Lung (tissue), 12 donors: ENCODE data around the gene KRT73. TPM values are rescaled to one million over a fixed set of nuclear protein-coding genes. Genes with fewer than 3 reads are reported as not detected.

Source experiments
- ATAC-seq: fragments of 200-7000 bp; cut with Tn5 transposase; one replicate; pipeline ENCODE4 v1.9.1; 2020; ENCODE audit warnings: moderate number of reproducible peaks; ENCODE audit not compliant: insufficient read depth, low FRiP score
- DNase-seq, 3 donors: peaks; one replicate each; pipeline ENCODE4 v3.0.0-alpha.2; 2013 to 2017
- H3K27ac ChIP-seq, 2 donors: one replicate each; pipeline ENCODE4 v1.5.1; 2013; ENCODE audit warnings: mild to moderate bottlenecking in 2 of 2, moderate library complexity in 2 of 2, control low read depth in 1 of 2, inconsistent platforms in 1 of 2, low read depth in 1 of 2, low read length in 1 of 2
- H3K27me3 ChIP-seq, 3 donors: one replicate each; pipeline ENCODE4 v1.5.1; 2013; ENCODE audit warnings: low read length in 2 of 3; ENCODE audit not compliant: control insufficient read depth in 3 of 3, insufficient read depth in 3 of 3
- H3K36me3 ChIP-seq, 4 donors: one replicate each; pipeline ENCODE4 v1.5.1; 2013; ENCODE audit warnings: low read length in 4 of 4, mild to moderate bottlenecking in 1 of 4, moderate library complexity in 1 of 4; ENCODE audit not compliant: control insufficient read depth in 4 of 4, insufficient read depth in 4 of 4
- H3K4me1 ChIP-seq, 5 donors: one replicate each; pipeline ENCODE4 v1.5.1; 2013; ENCODE audit warnings: low read length in 5 of 5, mild to moderate bottlenecking in 2 of 5, moderate library complexity in 1 of 5; ENCODE audit not compliant: control insufficient read depth in 5 of 5, insufficient read depth in 5 of 5
- H3K4me3 ChIP-seq: one replicate; pipeline ENCODE4 v1.5.1; 2013; ENCODE audit warnings: mild to moderate bottlenecking, control low read depth, moderate library complexity
- H3K9ac ChIP-seq, 2 donors: one replicate each; pipeline ENCODE4 v1.5.1; 2013; ENCODE audit warnings: low read length in 2 of 2, control low read depth in 1 of 2; ENCODE audit not compliant: insufficient read depth in 1 of 2
- H3K9me3 ChIP-seq, 4 donors: one replicate each; pipeline ENCODE4 v1.5.1; 2013; ENCODE audit warnings: low read length in 3 of 4, mild to moderate bottlenecking in 1 of 4, moderate library complexity in 1 of 4; ENCODE audit not compliant: control insufficient read depth in 4 of 4, insufficient read depth in 3 of 4
- WGBS, 2 donors: extraction: QIAGEN DNeasy Blood & Tissue Kit; methylation state at CpG; one replicate each; pipeline ENCODE4 v1.1.7; 2013; 5-methylcytosine and 5-hydroxymethylcytosine counted together
- polyA plus RNA-seq, 2 donors: library from polyadenylated mRNA; stranded (reverse); fragments of 200-250 nt; gene quantifications; one replicate each; pipeline ENCODE4 v1.2.1, GENCODE V29; 2013
- total RNA-seq, 2 donors: library from RNA; depleted of rRNA in 1 of 2; stranded (reverse); fragments of >200 nt in 1 of 2; gene quantifications; one replicate each; pipeline ENCODE4 v1.2.1, GENCODE V29; 2014 to 2021
- TF ChIP-seq, protein P1 (sequence below): IDR thresholded peaks from 2 replicates; pipeline ENCODE4 v1.5.1; 2012; ENCODE audit warnings: mild to moderate bottlenecking; ENCODE audit errors: control extremely low read depth, extremely low read depth
- donor health status: control.
- donor health status: control.
- donor health status: Bipolar disorder and iron deficiency.
- donor health status: healthy.
- donor health status: DM: yes; HTN: yes; CAD: no.

Gene KRT73
- total and polyA plus RNA-seq, 4 donors: 0.07 TPM; not detected in 3

- H3K9ac ChIP-seq: no peak overlapping the region
- no peaks in the 10 kb centered on the region for H3K4me1 ChIP-seq
- H3K4me3 ChIP-seq: no peak overlapping the region
- TF ChIP-seq, protein P1, sequence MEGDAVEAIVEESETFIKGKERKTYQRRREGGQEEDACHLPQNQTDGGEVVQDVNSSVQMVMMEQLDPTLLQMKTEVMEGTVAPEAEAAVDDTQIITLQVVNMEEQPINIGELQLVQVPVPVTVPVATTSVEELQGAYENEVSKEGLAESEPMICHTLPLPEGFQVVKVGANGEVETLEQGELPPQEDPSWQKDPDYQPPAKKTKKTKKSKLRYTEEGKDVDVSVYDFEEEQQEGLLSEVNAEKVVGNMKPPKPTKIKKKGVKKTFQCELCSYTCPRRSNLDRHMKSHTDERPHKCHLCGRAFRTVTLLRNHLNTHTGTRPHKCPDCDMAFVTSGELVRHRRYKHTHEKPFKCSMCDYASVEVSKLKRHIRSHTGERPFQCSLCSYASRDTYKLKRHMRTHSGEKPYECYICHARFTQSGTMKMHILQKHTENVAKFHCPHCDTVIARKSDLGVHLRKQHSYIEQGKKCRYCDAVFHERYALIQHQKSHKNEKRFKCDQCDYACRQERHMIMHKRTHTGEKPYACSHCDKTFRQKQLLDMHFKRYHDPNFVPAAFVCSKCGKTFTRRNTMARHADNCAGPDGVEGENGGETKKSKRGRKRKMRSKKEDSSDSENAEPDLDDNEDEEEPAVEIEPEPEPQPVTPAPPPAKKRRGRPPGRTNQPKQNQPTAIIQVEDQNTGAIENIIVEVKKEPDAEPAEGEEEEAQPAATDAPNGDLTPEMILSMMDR: no peak
- H3K27ac ChIP-seq: no peak overlapping the region
- H3K27me3 ChIP-seq: peaks cover 0 to 11% (median 5%) of the 10 kb centered on the region in 3 donors
- H3K36me3 ChIP-seq: no peaks in the 10 kb centered on the region
- no peak for ATAC-seq
- 58 to 66% methylated on average over 6 of the region's 6 CpGs for WGBS, 2 donors
- no peak for DNase-seq
- no peaks in the 10 kb centered on the region for H3K9me3 ChIP-seq
Observed at GRCh38 chr12:52636189-52636588, 17.8 kb upstream of the KRT73 start.

DNA sequence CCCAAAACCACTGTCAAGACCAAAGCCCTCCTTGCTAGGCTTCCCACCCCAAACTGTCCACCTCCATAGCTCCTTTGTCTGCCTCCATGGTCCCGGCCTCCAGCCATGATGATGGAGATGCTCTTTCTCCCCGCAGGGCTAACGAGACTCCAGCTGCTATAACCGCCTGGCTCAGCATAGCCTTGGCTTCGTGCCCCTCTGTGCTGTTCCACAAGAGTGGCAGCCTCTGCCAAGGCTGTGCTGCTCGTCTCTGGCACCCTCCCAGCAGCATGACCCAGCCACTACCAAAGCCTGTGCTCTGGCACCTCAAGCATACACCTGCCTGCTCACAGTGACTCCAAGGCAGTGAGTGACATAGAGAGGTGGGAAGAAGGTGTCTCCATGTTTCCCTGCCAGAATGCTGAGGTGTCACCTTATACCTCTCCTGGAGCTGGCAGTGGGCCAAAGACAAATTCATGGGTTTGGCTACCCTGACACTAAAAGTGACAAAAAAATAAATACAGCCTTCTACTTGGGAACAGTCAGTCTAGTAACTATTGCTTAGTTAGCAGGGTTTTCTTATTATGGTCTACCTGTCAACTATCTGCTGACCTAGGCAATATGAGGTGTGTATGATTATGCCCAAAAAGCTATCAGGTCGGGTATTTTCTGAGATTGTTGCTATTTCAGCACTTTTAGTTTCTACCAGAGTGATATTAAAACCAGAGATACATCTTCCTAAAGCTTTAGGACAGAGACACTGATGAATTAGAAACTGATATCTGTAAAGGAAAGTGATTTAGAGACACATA, 16.1 kb upstream of the KRT73 start:
- Histone ChIP-seq H3K9me3 (no peaks in the 10 kb centered on the region), H3K9ac (no peak overlapping the region), H3K27me3 (peaks cover 0 to 6% (median 5%) of the 10 kb centered on the region in 3 donors), H3K27ac (no peak overlapping the region), H3K4me1 (no peaks in the 10 kb centered on the region), H3K4me3 (no peak overlapping the region), H3K36me3 (no peaks in the 10 kb centered on the region)
- WGBS, 2 donors: 50 to 77% methylated on average over 6 to 7 of the region's 7 CpGs
- ATAC-seq (no peak), DNase-seq (no peak)
- TF ChIP-seq, protein P1: no peak

DNA sequence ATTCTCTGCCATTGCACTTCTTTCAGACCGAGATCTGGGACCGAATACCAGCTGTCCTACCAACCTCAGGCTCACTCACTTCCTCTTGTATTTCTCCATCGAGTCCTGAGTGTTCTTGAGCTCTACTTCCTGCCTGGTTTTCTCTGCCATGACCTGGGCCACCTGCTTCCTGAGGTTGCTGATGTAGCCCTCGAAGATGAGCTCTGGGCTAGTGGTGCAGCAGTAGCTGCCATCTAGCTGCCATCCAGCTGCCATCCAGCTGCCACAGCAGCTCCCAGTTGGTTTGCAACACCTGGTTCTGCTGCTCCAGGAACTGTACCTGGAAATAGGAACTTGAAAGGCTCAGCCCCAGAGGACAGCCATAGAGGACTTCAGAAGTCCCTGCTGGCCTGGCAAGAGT, 15.0 kb upstream of the KRT73 start:
- no peaks in the 10 kb centered on the region for H3K9me3 ChIP-seq
- no peaks in the 10 kb centered on the region for H3K4me1 ChIP-seq
- DNase-seq (peak in 1 of 3 donors; percentile 9), ATAC-seq (no peak)
- no peaks in the 10 kb centered on the region for H3K36me3 ChIP-seq
- H3K9ac ChIP-seq: no peak overlapping the region
- WGBS, 2 donors: 19 to 39% methylated on average over 4 of the region's 4 CpGs
- H3K27me3 ChIP-seq: peaks cover 0 to 3% (median 0%) of the 10 kb centered on the region in 3 donors
- H3K4me3 ChIP-seq: no peak overlapping the region
- H3K27ac ChIP-seq: no peak overlapping the region
- TF ChIP-seq, protein P1: no peak
